ENCODE data around the gene KRTAP10-9.

DNA sequence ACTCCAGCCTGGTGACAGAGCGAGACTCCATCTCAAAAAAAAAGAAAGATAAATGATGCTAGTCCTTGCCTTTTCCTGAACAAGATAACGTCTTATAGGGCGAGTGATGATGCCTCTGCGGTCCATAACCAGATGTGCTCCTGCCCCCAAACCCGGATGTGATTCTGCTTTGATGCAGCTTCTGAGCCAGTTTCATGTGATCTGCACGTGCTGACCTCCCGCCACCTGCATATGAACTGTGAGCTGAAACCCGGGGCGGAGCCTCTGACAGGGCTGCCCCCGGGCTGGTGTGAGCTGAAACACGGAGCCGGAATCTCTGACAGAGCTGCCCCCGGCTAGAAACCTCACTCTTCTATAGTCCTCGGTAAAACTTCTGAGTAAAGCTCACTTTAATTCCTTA lies 26.2 kb downstream of the KRTAP10-9 start:
- TF ChIP-seq, protein P1, sequence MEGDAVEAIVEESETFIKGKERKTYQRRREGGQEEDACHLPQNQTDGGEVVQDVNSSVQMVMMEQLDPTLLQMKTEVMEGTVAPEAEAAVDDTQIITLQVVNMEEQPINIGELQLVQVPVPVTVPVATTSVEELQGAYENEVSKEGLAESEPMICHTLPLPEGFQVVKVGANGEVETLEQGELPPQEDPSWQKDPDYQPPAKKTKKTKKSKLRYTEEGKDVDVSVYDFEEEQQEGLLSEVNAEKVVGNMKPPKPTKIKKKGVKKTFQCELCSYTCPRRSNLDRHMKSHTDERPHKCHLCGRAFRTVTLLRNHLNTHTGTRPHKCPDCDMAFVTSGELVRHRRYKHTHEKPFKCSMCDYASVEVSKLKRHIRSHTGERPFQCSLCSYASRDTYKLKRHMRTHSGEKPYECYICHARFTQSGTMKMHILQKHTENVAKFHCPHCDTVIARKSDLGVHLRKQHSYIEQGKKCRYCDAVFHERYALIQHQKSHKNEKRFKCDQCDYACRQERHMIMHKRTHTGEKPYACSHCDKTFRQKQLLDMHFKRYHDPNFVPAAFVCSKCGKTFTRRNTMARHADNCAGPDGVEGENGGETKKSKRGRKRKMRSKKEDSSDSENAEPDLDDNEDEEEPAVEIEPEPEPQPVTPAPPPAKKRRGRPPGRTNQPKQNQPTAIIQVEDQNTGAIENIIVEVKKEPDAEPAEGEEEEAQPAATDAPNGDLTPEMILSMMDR (conservative IDR thresholded peaks at IDR 0.05 in 1 of 2, IDR thresholded peaks at IDR 0.05 in 1 of 2; ENCODE audit: low read depth in 1 of 2, low read length in 2 of 2) = no peak
- TF ChIP-seq EZH2 (IDR thresholded peaks at IDR 0.05; ENCODE audit: low read length, missing control alignments) = no peak

Measured in fibroblast of lung (primary cell).